ENCODE results near the gene SAFB2.

SAFB2 gene

DNA sequence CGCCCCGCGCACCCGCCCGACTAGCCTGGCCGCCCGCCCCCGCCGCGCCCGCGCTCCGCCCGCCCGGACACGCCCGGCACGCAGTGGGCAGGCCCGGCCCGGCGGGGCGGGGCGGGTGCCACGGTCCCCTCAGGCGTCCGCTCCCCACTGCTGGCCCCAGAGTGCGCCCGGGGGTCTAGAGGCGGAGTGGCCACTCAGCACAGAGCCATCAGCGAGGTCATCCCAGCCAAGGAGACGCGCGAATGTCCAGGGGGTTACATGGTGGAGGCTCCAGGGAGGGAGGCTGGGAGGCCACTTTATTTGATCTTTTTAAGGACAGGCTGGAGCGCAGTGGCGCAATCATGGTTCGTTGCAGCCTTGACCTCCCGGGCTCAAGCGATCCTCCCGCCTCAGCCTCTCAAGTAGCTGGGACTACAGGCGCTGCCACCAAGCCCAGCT, 54.6 kb downstream of the SAFB2 start:
- H3K27ac ChIP-seq (ENCODE audit: low read depth in 2 of 2, low read length in 2 of 2): no peak overlapping the region
- peaks cover 3 to 24% of the 10 kb centered on the region in 2 donors for H3K27me3 ChIP-seq (ENCODE audit: control insufficient read depth in 2 of 2, insufficient read depth in 2 of 2, low read length in 2 of 2)
- no peak overlapping the region for H3K4me3 ChIP-seq (ENCODE audit: low read length in 2 of 2)

DNA sequence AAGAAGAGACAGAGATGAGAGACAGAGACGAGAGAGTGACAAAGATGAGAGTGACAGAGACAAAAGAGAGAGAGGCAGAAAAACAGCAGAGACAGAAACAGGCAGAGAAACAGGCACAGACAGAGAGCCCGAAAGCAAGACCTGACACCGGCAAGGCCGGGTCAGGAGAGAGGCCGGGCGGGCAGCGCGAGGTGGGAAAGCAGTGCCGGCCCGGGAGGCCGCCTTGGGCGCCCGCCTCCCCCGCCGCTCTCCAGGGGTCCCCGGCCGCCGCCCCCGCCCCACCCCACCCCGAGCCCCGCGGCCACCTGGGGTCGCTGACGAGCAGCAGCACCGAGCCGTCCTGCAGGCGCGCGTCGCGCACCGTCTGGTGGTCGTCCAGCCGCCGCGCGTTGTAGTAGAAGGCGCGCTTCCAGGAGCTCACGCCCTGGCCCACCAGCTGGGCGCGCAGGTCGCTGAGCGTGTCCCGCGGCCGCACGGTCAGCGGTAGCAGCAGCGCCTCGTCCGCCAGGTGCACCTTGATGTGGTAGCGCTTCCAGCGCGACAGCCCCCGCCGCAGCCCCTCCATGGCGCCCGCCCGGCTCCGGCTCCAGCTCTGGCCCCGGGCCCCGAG, 55.1 kb downstream of the SAFB2 start, which contains the start of gene TINCR:
TINCR (minus strand) TSS at position 594 of the 610 bp plus-strand sequence.
- Histone ChIP-seq H3K4me3 (ENCODE audit: low read length in 2 of 2) (peak within 1 kb of the TSS in 1 of 2 donors; percentile 23), H3K27me3 (ENCODE audit: control insufficient read depth in 2 of 2, insufficient read depth in 2 of 2, low read length in 2 of 2) (peaks cover 3 to 24% of the 10 kb centered on the region in 2 donors), H3K27ac (ENCODE audit: low read depth in 2 of 2, low read length in 2 of 2) (no peak within 1 kb of the TSS)

More for the DNA sequence above, 54.6 kb downstream of the SAFB2 start:
- peaks cover 4 to 16% of the 10 kb centered on the region in 2 donors for H3K4me1 ChIP-seq (ENCODE audit: control insufficient read depth in 2 of 2, insufficient read depth in 2 of 2, low read length in 2 of 2)
- H3K9me3 ChIP-seq (ENCODE audit: control insufficient read depth in 2 of 2, low read length in 2 of 2): no peaks in the 10 kb centered on the region
- H3K9ac ChIP-seq (ENCODE audit: low read depth in 1 of 2, low read length in 2 of 2): no peak overlapping the region
- H3K36me3 ChIP-seq (ENCODE audit: control insufficient read depth in 2 of 2, insufficient read depth in 2 of 2, low read length in 2 of 2): no peaks in the 10 kb centered on the region

DNA sequence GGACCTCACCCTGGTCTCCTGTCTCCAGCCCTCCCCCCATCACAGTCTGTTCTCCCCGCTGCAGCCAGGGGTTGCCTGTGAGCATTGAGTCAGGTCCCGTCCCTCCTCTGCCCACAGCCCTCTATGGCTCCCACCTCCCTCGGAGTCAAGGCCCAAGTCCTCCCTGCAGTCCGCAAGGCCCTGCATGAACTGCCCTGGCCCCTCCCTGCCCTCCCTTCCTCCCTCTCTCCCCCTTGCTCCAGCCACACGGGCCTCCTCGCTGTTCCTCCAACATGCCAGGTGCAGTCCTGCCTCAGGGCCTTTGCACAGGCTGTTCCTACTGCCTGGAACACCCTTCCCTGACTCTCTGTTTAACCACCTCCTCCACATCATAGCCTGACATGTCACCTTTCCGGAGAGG, 57.6 kb downstream of the SAFB2 start:
- no peak overlapping the region for H3K9ac ChIP-seq (ENCODE audit: low read depth in 1 of 2, low read length in 2 of 2)
- H3K27me3 ChIP-seq (ENCODE audit: control insufficient read depth in 2 of 2, insufficient read depth in 2 of 2, low read length in 2 of 2): peaks cover 3 to 28% of the 10 kb centered on the region in 2 donors
- no peak overlapping the region for H3K27ac ChIP-seq (ENCODE audit: low read depth in 2 of 2, low read length in 2 of 2)
- H3K36me3 ChIP-seq (ENCODE audit: control insufficient read depth in 2 of 2, insufficient read depth in 2 of 2, low read length in 2 of 2): no peaks in the 10 kb centered on the region
- H3K4me1 ChIP-seq (ENCODE audit: control insufficient read depth in 2 of 2, insufficient read depth in 2 of 2, low read length in 2 of 2): peaks cover 0 to 3% of the 10 kb centered on the region in 2 donors
- no peak overlapping the region for H3K4me3 ChIP-seq (ENCODE audit: low read length in 2 of 2)
- peaks cover 5 to 7% of the 10 kb centered on the region in 2 donors for H3K9me3 ChIP-seq (ENCODE audit: control insufficient read depth in 2 of 2, low read length in 2 of 2)

More for the DNA sequence above, 55.1 kb downstream of the SAFB2 start, which contains the start of gene TINCR:
- Histone ChIP-seq H3K4me1 (ENCODE audit: control insufficient read depth in 2 of 2, insufficient read depth in 2 of 2, low read length in 2 of 2) (peaks cover 4 to 11% of the 10 kb centered on the region in 2 donors), H3K9ac (ENCODE audit: low read depth in 1 of 2, low read length in 2 of 2) (no peak within 1 kb of the TSS), H3K9me3 (ENCODE audit: control insufficient read depth in 2 of 2, low read length in 2 of 2) (no peaks in the 10 kb centered on the region), H3K36me3 (ENCODE audit: control insufficient read depth in 2 of 2, insufficient read depth in 2 of 2, low read length in 2 of 2) (no peaks in the 10 kb centered on the region)

DNA sequence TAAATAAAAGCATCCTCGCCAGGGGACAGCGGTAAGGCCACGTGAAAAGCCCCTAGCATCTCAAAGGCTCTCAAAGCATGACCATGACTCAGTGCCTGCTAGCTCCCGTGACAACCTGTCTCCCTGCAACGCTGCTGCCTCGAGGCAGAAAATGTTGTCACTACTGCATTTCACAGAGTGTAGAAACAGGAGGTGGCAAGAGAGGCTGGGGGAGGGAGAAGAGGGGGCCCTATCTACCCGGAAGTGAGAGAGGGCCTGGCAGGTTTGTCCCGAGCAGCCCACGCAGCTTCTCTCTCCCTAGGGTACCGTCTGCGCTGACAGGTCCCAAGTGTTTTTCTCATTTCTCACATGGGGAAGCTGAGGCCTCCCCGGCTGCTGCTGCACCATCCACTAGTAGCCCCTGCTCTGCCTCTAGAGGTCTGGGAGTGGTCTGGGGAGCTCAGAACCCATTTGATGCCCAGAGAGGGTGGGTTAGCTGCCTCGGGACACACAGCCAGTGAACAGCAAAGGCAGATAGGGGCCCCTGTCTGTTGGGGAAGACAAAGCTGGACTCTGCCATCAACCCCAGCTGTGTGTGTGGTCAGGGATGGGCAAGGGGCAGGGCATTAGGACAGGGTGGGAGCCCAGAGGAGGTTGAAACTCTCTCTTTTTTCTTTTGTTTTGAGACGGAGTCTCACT, 58.5 kb downstream of the SAFB2 start:
- Histone ChIP-seq H3K4me3 (ENCODE audit: low read length in 2 of 2) (no peak overlapping the region), H3K27me3 (ENCODE audit: control insufficient read depth in 2 of 2, insufficient read depth in 2 of 2, low read length in 2 of 2) (peaks cover 3 to 28% of the 10 kb centered on the region in 2 donors), H3K27ac (ENCODE audit: low read depth in 2 of 2, low read length in 2 of 2) (no peak overlapping the region), H3K4me1 (ENCODE audit: control insufficient read depth in 2 of 2, insufficient read depth in 2 of 2, low read length in 2 of 2) (peaks cover 0 to 3% of the 10 kb centered on the region in 2 donors), H3K36me3 (ENCODE audit: control insufficient read depth in 2 of 2, insufficient read depth in 2 of 2, low read length in 2 of 2) (no peaks in the 10 kb centered on the region), H3K9ac (ENCODE audit: low read depth in 1 of 2, low read length in 2 of 2) (no peak overlapping the region), H3K9me3 (ENCODE audit: control insufficient read depth in 2 of 2, low read length in 2 of 2) (peaks cover 5 to 7% of the 10 kb centered on the region in 2 donors)

DNA sequence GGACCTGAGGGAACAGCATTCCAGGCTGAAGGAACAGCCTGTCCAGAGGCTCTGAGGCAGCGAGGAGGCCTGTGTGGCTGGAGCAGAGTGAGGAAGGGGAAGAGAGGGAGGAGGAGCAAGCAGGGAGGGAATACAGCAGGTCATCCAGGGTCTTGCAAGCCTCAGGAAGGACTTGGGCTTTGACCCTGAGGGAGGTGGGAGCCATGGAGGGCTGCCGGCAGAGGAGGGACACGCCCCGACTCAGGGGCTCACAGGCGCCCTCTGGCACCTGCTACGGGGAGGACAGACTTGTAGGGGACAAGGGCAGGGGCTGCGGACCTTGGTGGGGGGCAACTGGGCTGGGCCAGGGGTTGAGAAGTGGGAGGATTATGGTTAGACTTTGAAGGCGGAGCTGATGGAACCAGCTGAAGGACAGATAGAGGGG, 59.6 kb downstream of the SAFB2 start:
- Histone ChIP-seq H3K36me3 (ENCODE audit: control insufficient read depth in 2 of 2, insufficient read depth in 2 of 2, low read length in 2 of 2) (no peaks in the 10 kb centered on the region), H3K9me3 (ENCODE audit: control insufficient read depth in 2 of 2, low read length in 2 of 2) (peaks cover 5 to 7% of the 10 kb centered on the region in 2 donors), H3K27me3 (ENCODE audit: control insufficient read depth in 2 of 2, insufficient read depth in 2 of 2, low read length in 2 of 2) (peaks cover 0 to 24% of the 10 kb centered on the region in 2 donors), H3K4me3 (ENCODE audit: low read length in 2 of 2) (no peak overlapping the region), H3K4me1 (ENCODE audit: control insufficient read depth in 2 of 2, insufficient read depth in 2 of 2, low read length in 2 of 2) (peaks cover 0 to under 1% of the 10 kb centered on the region in 2 donors), H3K27ac (ENCODE audit: low read depth in 2 of 2, low read length in 2 of 2) (no peak overlapping the region), H3K9ac (ENCODE audit: low read depth in 1 of 2, low read length in 2 of 2) (no peak overlapping the region)

DNA sequence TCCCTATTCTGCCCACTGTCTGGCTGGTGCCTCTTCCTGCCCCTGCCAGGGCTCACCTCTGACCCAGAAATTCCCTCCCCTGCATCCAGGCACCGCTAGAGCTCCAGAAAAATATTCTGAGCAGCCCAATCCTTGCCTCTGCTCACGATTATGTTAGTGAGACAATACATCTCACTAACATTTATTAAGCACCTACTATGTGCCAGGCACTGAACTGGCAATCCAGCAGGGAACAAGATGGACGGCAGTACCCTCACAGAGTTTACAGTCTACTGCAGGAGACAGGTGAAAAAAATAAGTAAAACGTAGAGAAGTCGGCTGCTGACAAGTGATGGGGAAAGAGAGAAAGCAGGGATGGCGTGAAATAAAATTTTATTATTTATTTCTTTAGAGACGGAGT, 60.3 kb downstream of the SAFB2 start:
- no peak overlapping the region for H3K9ac ChIP-seq (ENCODE audit: low read depth in 1 of 2, low read length in 2 of 2)
- H3K36me3 ChIP-seq (ENCODE audit: control insufficient read depth in 2 of 2, insufficient read depth in 2 of 2, low read length in 2 of 2): no peaks in the 10 kb centered on the region
- H3K27me3 ChIP-seq (ENCODE audit: control insufficient read depth in 2 of 2, insufficient read depth in 2 of 2, low read length in 2 of 2): peaks cover 0 to 23% of the 10 kb centered on the region in 2 donors
- H3K4me1 ChIP-seq (ENCODE audit: control insufficient read depth in 2 of 2, insufficient read depth in 2 of 2, low read length in 2 of 2): no peaks in the 10 kb centered on the region
- no peak overlapping the region for H3K27ac ChIP-seq (ENCODE audit: low read depth in 2 of 2, low read length in 2 of 2)
- peaks cover 5 to 7% of the 10 kb centered on the region in 2 donors for H3K9me3 ChIP-seq (ENCODE audit: control insufficient read depth in 2 of 2, low read length in 2 of 2)
- H3K4me3 ChIP-seq (ENCODE audit: low read length in 2 of 2): no peak overlapping the region

DNA sequence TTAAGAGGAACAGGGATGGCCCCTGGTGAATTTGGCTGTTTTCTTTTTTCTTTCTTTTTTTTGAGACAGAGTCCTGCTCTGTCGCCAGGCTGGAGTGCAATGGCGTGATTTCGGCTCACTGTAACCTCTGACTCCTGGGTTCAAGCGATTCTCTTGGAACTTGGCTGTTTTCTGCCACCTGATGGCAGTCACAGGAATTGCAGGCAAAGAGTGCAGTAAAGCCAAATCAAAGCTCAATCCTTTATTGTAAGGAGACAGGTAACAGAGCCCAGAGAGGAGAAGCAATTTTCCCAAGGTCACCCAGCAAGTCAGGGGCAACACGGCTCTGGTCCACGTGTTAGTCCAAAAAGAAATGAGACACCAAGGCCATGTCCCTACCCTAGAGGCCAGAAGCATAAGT, 61.0 kb downstream of the SAFB2 start:
- peaks cover 5 to 7% of the 10 kb centered on the region in 2 donors for H3K9me3 ChIP-seq (ENCODE audit: control insufficient read depth in 2 of 2, low read length in 2 of 2)
- peaks cover 0 to 20% of the 10 kb centered on the region in 2 donors for H3K27me3 ChIP-seq (ENCODE audit: control insufficient read depth in 2 of 2, insufficient read depth in 2 of 2, low read length in 2 of 2)
- no peaks in the 10 kb centered on the region for H3K4me1 ChIP-seq (ENCODE audit: control insufficient read depth in 2 of 2, insufficient read depth in 2 of 2, low read length in 2 of 2)

DNA sequence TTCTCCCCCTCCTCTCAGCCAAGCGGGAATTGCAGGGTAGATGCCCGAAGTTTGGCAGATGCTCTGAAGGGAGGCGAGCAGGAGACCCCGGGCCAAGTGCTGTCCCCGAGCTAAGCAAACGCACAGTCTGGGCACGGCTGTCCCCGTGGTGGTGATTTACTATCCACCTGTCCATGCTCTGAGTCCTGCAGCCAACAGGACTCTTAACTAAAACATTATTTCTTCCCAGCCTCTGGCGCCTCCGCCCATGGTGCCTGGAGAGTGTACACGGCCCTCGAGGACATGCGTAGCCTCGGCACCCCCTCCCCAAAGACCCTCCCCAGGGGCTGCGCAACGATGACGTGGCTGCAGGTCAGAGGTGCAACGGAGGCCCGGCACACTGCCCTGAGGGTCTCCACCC, 62.4 kb downstream of the SAFB2 start:
- H3K9ac ChIP-seq (ENCODE audit: low read depth in 1 of 2, low read length in 2 of 2): no peak overlapping the region
- H3K36me3 ChIP-seq (ENCODE audit: control insufficient read depth in 2 of 2, insufficient read depth in 2 of 2, low read length in 2 of 2): no peaks in the 10 kb centered on the region
- no peaks in the 10 kb centered on the region for H3K4me1 ChIP-seq (ENCODE audit: control insufficient read depth in 2 of 2, insufficient read depth in 2 of 2, low read length in 2 of 2)
- peaks cover 0 to 12% of the 10 kb centered on the region in 2 donors for H3K27me3 ChIP-seq (ENCODE audit: control insufficient read depth in 2 of 2, insufficient read depth in 2 of 2, low read length in 2 of 2)
- no peak overlapping the region for H3K4me3 ChIP-seq (ENCODE audit: low read length in 2 of 2)
- H3K27ac ChIP-seq (ENCODE audit: low read depth in 2 of 2, low read length in 2 of 2): no peak overlapping the region
- H3K9me3 ChIP-seq (ENCODE audit: control insufficient read depth in 2 of 2, low read length in 2 of 2): peaks cover 5 to 7% of the 10 kb centered on the region in 2 donors

More for the DNA sequence above, 61.0 kb downstream of the SAFB2 start:
- no peak overlapping the region for H3K9ac ChIP-seq (ENCODE audit: low read depth in 1 of 2, low read length in 2 of 2)
- no peak overlapping the region for H3K4me3 ChIP-seq (ENCODE audit: low read length in 2 of 2)
- no peaks in the 10 kb centered on the region for H3K36me3 ChIP-seq (ENCODE audit: control insufficient read depth in 2 of 2, insufficient read depth in 2 of 2, low read length in 2 of 2)
- H3K27ac ChIP-seq (ENCODE audit: low read depth in 2 of 2, low read length in 2 of 2): no peak overlapping the region

DNA sequence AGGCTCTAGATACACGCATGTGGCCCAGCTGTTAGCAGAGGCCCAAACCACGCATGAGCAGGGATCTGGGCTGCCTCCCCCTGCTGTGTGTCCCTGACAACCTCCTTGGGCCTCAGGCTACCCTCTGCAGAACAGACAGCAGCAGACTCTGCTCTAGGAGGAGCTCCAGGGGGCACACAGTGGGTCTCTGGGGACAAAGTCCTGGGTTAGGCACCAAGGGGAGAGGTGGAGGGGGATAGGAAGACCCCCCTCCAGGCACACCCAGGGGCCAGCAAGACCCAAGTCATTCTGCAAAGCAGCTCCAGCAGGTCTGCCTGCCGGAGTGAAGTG, 62.8 kb downstream of the SAFB2 start:
- Histone ChIP-seq H3K9ac (ENCODE audit: low read depth in 1 of 2, low read length in 2 of 2) (no peak overlapping the region), H3K4me3 (ENCODE audit: low read length in 2 of 2) (no peak overlapping the region), H3K27ac (ENCODE audit: low read depth in 2 of 2, low read length in 2 of 2) (no peak overlapping the region), H3K27me3 (ENCODE audit: control insufficient read depth in 2 of 2, insufficient read depth in 2 of 2, low read length in 2 of 2) (peaks cover 0 to 8% of the 10 kb centered on the region in 2 donors), H3K36me3 (ENCODE audit: control insufficient read depth in 2 of 2, insufficient read depth in 2 of 2, low read length in 2 of 2) (no peaks in the 10 kb centered on the region), H3K9me3 (ENCODE audit: control insufficient read depth in 2 of 2, low read length in 2 of 2) (peaks cover 5 to 7% of the 10 kb centered on the region in 2 donors), H3K4me1 (ENCODE audit: control insufficient read depth in 2 of 2, insufficient read depth in 2 of 2, low read length in 2 of 2) (no peaks in the 10 kb centered on the region)

DNA sequence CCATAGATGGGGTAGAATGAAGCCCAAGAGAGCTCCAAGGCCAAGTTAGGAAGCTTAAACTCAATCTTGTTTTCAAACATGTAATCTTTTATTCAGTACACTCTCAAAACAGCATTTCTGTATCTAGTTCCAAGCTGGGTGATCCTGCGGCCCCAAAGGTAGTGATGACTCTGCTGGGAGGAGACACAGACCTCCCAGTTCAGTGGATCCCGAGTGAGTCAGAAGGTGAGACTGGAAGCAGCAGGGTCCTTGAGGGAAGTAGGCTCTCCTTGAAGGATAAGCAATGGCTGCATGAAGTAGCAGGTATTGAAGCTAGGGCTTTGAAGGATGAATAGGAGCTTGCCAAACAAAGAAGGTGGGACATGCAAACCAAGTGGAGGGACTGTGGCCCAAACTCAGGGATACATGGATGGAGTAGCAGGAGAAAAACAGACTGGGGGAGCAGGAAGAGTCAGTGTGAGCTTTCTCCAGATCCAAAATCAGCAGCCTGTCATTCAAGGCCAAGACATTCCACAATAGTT, 64.4 kb downstream of the SAFB2 start:
- peaks cover 5 to 7% of the 10 kb centered on the region in 2 donors for H3K9me3 ChIP-seq (ENCODE audit: control insufficient read depth in 2 of 2, low read length in 2 of 2)
- H3K27me3 ChIP-seq (ENCODE audit: control insufficient read depth in 2 of 2, insufficient read depth in 2 of 2, low read length in 2 of 2): peaks cover 0 to 4% of the 10 kb centered on the region in 2 donors
- H3K4me3 ChIP-seq (ENCODE audit: low read length in 2 of 2): no peak overlapping the region
- H3K36me3 ChIP-seq (ENCODE audit: control insufficient read depth in 2 of 2, insufficient read depth in 2 of 2, low read length in 2 of 2): no peaks in the 10 kb centered on the region
- H3K9ac ChIP-seq (ENCODE audit: low read depth in 1 of 2, low read length in 2 of 2): no peak overlapping the region
- no peaks in the 10 kb centered on the region for H3K4me1 ChIP-seq (ENCODE audit: control insufficient read depth in 2 of 2, insufficient read depth in 2 of 2, low read length in 2 of 2)
- no peak overlapping the region for H3K27ac ChIP-seq (ENCODE audit: low read depth in 2 of 2, low read length in 2 of 2)
